Stimulated activated memory B cell treated with anti-CD40 and anti-IgM and Interleukin-4, amounts not matched to agents 10 μg/mL and 1 μg/mL and 100 μg/mL, for 72 hours (primary cell): ENCODE data around the gene MCM6.
"Not testable (repeated sequence)": the region's sequence is repeated elsewhere in the genome, so short reads cannot be mapped to it uniquely, and the experiment has no call there.

Experiments used
- ATAC-seq: fragments of 150-1000 bp; cut with Tn5 transposase; 2 replicates; pipeline ENCODE4 v1.10.0; 2021
- H3K27ac Mint-ChIP-seq: one replicate; pipeline ENCODE4 v1.8.0; 2022; ENCODE audit warnings: mild to moderate bottlenecking, mixed read lengths
- H3K27me3 Mint-ChIP-seq: one replicate; pipeline ENCODE4 v1.8.0; 2022; ENCODE audit warnings: mixed read lengths
- H3K36me3 Mint-ChIP-seq: one replicate; pipeline ENCODE4 v1.8.0; 2022; ENCODE audit warnings: mixed read lengths
- H3K4me1 Mint-ChIP-seq: one replicate; pipeline ENCODE4 v1.8.0; 2022; ENCODE audit warnings: mixed read lengths
- H3K4me3 Mint-ChIP-seq: one replicate; pipeline ENCODE4 v1.8.0; 2022; ENCODE audit warnings: mild to moderate bottlenecking, moderate library complexity, mixed read lengths
- H3K9me3 Mint-ChIP-seq: one replicate; pipeline ENCODE4 v1.8.0; 2022; ENCODE audit warnings: mixed read lengths

Gene MCM6

DNA sequence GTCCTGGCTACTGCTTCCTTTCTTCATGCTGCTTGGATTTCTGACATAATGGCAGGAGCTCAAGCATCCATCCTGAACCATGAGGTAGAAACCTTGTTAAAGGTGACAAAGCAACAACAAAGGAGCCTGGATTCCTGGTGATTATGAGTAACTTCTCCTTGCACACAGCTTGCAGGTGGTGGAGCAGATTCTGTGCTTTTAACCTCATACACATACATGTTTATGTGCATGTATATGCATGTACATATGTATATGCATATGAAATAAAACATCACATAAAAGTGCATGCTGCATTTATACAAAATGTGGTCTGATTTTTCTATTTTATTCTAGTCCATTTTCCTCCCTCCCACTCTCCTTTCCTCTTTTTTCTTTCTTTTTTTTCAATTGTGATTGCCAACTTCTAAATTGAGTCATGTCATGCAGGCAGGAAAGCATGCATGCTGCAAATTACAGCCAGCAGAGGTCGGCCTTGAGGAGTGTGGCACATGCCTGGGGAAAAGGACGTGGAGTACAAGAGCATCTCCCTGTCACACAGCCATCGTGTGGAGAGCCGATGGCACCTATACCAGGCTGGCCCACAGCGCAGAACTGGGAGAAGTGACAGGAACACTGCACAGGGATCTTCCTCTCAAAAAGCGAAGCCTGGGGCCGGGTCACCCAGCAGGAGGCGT is 57.2 kb downstream of the MCM6 start:
- ATAC-seq: no peak
- Mint-ChIP-seq H3K27me3 (peaks cover 17% of the 10 kb centered on the region), H3K4me3 (no peak overlapping the region), H3K27ac (no peak overlapping the region), H3K9me3 (peaks cover 9% of the 10 kb centered on the region), H3K4me1 (no peaks in the 10 kb centered on the region), H3K36me3 (peaks cover 15% of the 10 kb centered on the region)

- Mint-ChIP-seq H3K4me1 (no peaks in the 10 kb centered on the region), H3K4me3 (no peak overlapping the region)
- ATAC-seq: no peak
These were observed 58.3 kb downstream of the MCM6 start for GRCh38 chr2:135817951-135818350.

GRCh38 chr2:135817466-135817865 is 58.8 kb downstream of the MCM6 start:
- H3K4me1 Mint-ChIP-seq: no peaks in the 10 kb centered on the region

More at GRCh38 chr2:135817951-135818350, 58.3 kb downstream of the MCM6 start:
- H3K36me3 Mint-ChIP-seq: peaks cover 9% of the 10 kb centered on the region
- H3K27me3 Mint-ChIP-seq: peaks cover 17% of the 10 kb centered on the region
- no peak overlapping the region for H3K27ac Mint-ChIP-seq
- H3K9me3 Mint-ChIP-seq: peaks cover 4% of the 10 kb centered on the region

GRCh38 chr2:135815269-135815668 is 61.0 kb downstream of the MCM6 start:
- Mint-ChIP-seq H3K27ac (no peak overlapping the region), H3K27me3 (peaks cover 4% of the 10 kb centered on the region), H3K36me3 (no peaks in the 10 kb centered on the region), H3K9me3 (peaks cover 2% of the 10 kb centered on the region), H3K4me3 (no peak overlapping the region), H3K4me1 (no peaks in the 10 kb centered on the region)
- ATAC-seq: peak; percentile 53

More at GRCh38 chr2:135817466-135817865, 58.8 kb downstream of the MCM6 start:
- Mint-ChIP-seq H3K27me3 (peaks cover 17% of the 10 kb centered on the region), H3K4me3 (no peak overlapping the region), H3K27ac (no peak overlapping the region), H3K9me3 (no peaks in the 10 kb centered on the region), H3K36me3 (peaks cover 4% of the 10 kb centered on the region)
- no peak for ATAC-seq

DNA sequence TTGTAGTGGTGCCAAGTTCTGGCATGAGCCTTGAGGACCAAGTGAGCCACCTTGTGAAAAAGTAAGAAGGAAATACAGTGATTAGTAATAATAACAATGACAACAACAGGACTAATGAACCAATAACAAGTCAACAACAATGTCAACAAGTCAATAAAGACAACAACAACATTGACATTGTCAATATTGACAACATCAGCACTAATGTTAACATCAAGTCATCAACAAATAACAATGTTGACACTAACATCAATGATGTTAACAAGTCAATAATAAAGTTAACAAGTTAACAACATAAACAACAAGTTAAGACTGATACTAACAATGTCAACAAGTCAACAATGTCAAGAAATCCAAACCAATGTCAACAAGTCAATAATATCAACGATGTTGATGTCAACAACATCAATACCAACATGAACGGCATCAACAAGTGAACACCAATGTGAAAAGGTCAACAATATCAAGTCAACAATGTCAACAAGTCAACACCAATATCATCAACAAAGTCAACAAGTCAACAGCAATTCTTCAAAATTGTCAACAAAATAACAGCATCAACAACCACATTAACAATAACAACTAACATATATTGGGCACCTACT is 63.2 kb downstream of the MCM6 start:
- no peak for ATAC-seq
- Mint-ChIP-seq H3K36me3 (no peaks in the 10 kb centered on the region), H3K27ac (no peak overlapping the region), H3K9me3 (peaks cover 2% of the 10 kb centered on the region), H3K27me3 (no peaks in the 10 kb centered on the region), H3K4me1 (no peaks in the 10 kb centered on the region), H3K4me3 (no peak overlapping the region)

- not testable (repeated sequence) for H3K27me3 Mint-ChIP-seq, H3K9me3 Mint-ChIP-seq, H3K4me1 Mint-ChIP-seq, H3K27ac Mint-ChIP-seq, H3K4me3 Mint-ChIP-seq, H3K36me3 Mint-ChIP-seq, ATAC-seq
These were observed 68.4 kb downstream of the MCM6 start for GRCh38 chr2:135807874-135808273.

GRCh38 chr2:135803278-135803677 is 73.0 kb downstream of the MCM6 start:
- Mint-ChIP-seq H3K27me3 (no peaks in the 10 kb centered on the region), H3K4me3 (no peak overlapping the region), H3K9me3 (no peaks in the 10 kb centered on the region), H3K36me3 (no peaks in the 10 kb centered on the region), H3K4me1 (no peaks in the 10 kb centered on the region), H3K27ac (no peak overlapping the region)
- ATAC-seq: no peak

DNA sequence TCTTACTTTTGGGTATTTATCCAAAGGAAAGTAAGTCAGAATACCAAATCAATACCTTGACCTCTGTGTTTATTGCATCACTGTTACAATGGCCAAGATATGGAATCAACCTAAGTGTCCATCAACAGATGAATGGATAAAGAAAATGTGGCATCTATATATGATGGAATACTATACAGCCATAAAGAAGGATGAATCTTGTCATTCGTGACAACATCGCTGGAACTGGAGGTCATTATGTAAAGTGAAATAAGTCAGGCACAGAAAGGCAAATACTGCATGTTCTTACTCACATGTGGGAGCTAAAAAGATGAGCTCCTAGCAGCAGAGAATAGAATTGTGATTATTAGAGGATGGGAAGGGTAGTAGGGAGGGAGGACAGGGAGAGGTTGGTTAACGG is 73.9 kb downstream of the MCM6 start:
- H3K27me3 Mint-ChIP-seq: no peaks in the 10 kb centered on the region
- H3K27ac Mint-ChIP-seq: no peak overlapping the region
- ATAC-seq: no peak
- H3K4me1 Mint-ChIP-seq: no peaks in the 10 kb centered on the region
- no peak overlapping the region for H3K4me3 Mint-ChIP-seq
- H3K36me3 Mint-ChIP-seq: no peaks in the 10 kb centered on the region
- no peaks in the 10 kb centered on the region for H3K9me3 Mint-ChIP-seq

GRCh38 chr2:135800513-135801460 is 75.5 kb downstream of the MCM6 start:
- Mint-ChIP-seq H3K36me3 (no peaks in the 10 kb centered on the region), H3K27ac (no peak overlapping the region), H3K4me3 (no peak overlapping the region), H3K4me1 (peaks cover 1% of the 10 kb centered on the region), H3K27me3 (no peaks in the 10 kb centered on the region), H3K9me3 (no peaks in the 10 kb centered on the region)
- ATAC-seq: peak; percentile 68

- H3K27me3 Mint-ChIP-seq: no peaks in the 10 kb centered on the region
- ATAC-seq: no peak
- H3K4me1 Mint-ChIP-seq: peaks cover 8% of the 10 kb centered on the region
- H3K4me3 Mint-ChIP-seq: no peak overlapping the region
- no peak overlapping the region for H3K27ac Mint-ChIP-seq
- no peaks in the 10 kb centered on the region for H3K9me3 Mint-ChIP-seq
- no peaks in the 10 kb centered on the region for H3K36me3 Mint-ChIP-seq
These were observed 76.5 kb downstream of the MCM6 start for GRCh38 chr2:135799738-135800137.

- no peaks in the 10 kb centered on the region for H3K36me3 Mint-ChIP-seq
- ATAC-seq: no peak
- H3K27me3 Mint-ChIP-seq: no peaks in the 10 kb centered on the region
These were observed 77.5 kb downstream of the MCM6 start for GRCh38 chr2:135798762-135799161.

GRCh38 chr2:135798275-135798705 is 78.0 kb downstream of the MCM6 start:
- Mint-ChIP-seq H3K27ac (no peak overlapping the region), H3K9me3 (no peaks in the 10 kb centered on the region), H3K4me1 (peaks cover 13% of the 10 kb centered on the region), H3K36me3 (no peaks in the 10 kb centered on the region), H3K27me3 (no peaks in the 10 kb centered on the region), H3K4me3 (no peak overlapping the region)
- ATAC-seq: no peak

More at GRCh38 chr2:135798762-135799161, 77.5 kb downstream of the MCM6 start:
- H3K9me3 Mint-ChIP-seq: no peaks in the 10 kb centered on the region
- no peak overlapping the region for H3K27ac Mint-ChIP-seq
- H3K4me3 Mint-ChIP-seq: no peak overlapping the region
- peaks cover 13% of the 10 kb centered on the region for H3K4me1 Mint-ChIP-seq

DNA sequence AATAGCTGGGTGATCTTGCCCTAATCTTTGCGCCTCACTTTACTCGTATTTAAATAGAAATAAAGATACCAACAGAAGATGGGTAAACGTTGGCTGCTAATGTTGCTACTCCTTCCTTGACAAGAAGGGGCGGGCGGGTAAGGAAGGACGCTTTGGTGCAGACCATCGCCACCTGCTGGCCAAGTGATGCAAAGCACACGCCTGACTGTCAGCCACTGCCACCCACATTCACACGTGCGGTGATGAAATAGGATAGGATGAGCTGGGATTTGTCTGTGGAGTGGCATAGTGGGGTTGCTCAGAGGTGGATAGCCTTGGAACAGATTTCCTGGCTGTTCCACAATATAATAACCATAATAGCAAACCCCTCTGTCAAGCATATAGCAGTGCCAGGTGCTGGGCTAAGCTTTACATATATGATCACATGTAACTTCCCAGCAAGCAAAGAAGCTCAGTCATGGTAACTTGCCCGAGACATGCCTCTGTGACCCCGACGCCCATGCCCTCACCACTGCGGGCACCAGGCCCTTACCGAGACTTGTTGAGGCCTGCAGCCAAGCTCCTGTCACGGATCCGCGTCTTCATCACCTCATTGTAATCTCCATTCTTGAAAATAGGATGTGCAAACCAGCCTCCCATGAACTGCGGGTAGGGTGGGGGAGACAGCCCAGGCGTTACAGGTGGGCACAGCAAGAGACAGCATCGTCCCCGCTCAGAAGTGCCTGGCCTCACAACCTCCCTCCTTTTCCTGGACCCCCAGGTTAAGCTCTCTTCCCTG is 78.6 kb downstream of the MCM6 start:
- Mint-ChIP-seq H3K4me1 (peaks cover 18% of the 10 kb centered on the region), H3K27ac (no peak overlapping the region), H3K27me3 (no peaks in the 10 kb centered on the region), H3K4me3 (no peak overlapping the region), H3K9me3 (no peaks in the 10 kb centered on the region), H3K36me3 (no peaks in the 10 kb centered on the region)
- peak; percentile 63 for ATAC-seq

GRCh38 chr2:135796606-135797005 is 79.6 kb downstream of the MCM6 start:
- H3K4me1 Mint-ChIP-seq: peaks cover 29% of the 10 kb centered on the region
- peak overlapping the region; percentile 16 for H3K27ac Mint-ChIP-seq
- ATAC-seq: no peak
- no peaks in the 10 kb centered on the region for H3K9me3 Mint-ChIP-seq
- H3K36me3 Mint-ChIP-seq: no peaks in the 10 kb centered on the region
- H3K4me3 Mint-ChIP-seq: no peak overlapping the region
- no peaks in the 10 kb centered on the region for H3K27me3 Mint-ChIP-seq

GRCh38 chr2:135795641-135796040 is 80.6 kb downstream of the MCM6 start:
- not testable (repeated sequence) for H3K9me3 Mint-ChIP-seq, H3K27me3 Mint-ChIP-seq, H3K27ac Mint-ChIP-seq, ATAC-seq, H3K4me3 Mint-ChIP-seq, H3K36me3 Mint-ChIP-seq
- H3K4me1 Mint-ChIP-seq: peaks cover 34% of the 10 kb centered on the region
